Stimulated activated CD8-positive, alpha-beta memory T cell treated with anti-CD3 and anti-CD28 coated beads, Interleukin-4, amount 100 ng/mL, for 48 hours (primary cell): ENCODE results near the gene ALKBH1.
"Not testable (repeated sequence)": the region's sequence is repeated elsewhere in the genome, so short reads cannot be mapped to it uniquely, and the experiment has no call there.

Experiments
- DNase-seq: peaks from one replicate; pipeline ENCODE4 v3.0.0-alpha.2; 2020

Gene ALKBH1, protein sequence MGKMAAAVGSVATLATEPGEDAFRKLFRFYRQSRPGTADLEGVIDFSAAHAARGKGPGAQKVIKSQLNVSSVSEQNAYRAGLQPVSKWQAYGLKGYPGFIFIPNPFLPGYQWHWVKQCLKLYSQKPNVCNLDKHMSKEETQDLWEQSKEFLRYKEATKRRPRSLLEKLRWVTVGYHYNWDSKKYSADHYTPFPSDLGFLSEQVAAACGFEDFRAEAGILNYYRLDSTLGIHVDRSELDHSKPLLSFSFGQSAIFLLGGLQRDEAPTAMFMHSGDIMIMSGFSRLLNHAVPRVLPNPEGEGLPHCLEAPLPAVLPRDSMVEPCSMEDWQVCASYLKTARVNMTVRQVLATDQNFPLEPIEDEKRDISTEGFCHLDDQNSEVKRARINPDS

DNA sequence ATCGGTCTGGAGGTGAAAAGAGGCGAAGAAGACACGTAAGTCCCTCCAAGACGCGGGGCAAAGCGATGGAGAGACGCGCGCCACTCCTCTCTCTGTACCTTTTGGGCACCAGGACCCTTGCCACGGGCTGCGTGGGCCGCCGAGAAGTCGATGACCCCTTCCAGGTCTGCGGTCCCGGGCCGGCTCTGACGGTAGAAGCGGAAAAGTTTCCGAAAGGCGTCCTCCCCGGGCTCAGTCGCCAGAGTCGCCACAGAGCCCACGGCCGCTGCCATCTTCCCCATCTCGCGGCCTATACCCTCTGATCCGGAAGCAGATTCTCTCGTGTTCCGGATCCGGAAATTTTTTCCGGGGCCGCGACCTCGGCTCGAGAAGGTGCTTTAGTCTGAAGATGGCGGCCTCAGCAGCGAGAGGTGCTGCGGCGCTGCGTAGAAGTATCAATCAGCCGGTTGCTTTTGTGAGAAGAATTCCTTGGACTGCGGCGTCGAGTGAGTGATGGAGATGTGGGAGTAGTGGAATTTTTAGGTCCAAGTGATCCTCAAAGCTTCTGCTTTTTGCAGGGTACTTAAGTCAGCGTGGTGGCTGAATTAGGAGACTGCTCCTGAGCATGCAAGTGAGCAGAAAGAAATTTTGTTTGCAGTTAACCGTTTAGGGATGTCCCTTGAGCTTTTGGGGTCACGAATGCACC lies at the start of gene ALKBH1, which contains the start of gene SLIRP:
Gene ALKBH1 (minus strand): TSS at position 300 of the 685 bp plus-strand sequence. CDS start 19 bp downstream, at position 281.
Gene SLIRP (plus strand): TSS at position 380 of the 685 bp plus-strand sequence. CDS start 9 bp downstream, at position 389.
- peak; percentile 89 for DNase-seq

DNA sequence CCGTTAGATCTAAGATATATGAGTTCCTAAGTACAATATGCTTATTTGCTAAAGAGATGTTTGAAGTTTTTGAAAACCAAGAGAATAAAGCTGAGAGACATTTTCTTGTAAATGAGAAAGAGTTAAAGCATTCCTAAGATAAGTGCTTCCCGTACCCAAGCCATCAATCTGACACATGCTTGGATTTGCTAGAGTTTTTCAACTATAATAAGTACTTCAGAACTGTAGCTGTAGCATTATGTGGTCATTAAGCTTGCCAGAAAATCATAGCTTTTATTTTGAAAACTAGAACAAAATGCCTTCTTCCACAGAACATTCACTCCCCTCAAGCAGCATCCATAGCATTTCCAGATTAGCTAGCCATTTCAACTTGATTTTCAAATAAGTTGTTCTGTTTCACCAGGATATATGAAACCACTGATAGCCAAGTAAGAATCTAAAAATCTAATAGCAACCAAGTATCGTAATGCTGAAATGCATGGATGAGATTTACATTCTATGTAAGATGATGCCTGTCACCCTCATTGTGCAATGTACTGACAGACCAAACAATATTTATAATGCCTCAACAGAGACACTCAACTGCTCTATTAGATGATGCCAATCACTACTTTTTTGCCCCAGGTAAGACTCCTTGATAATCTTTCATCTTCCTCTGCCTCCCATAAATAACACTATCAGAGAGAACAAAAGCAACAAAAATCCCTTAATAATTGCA lies 45.1 kb upstream of the ALKBH1 start:
- no peak for DNase-seq

DNA sequence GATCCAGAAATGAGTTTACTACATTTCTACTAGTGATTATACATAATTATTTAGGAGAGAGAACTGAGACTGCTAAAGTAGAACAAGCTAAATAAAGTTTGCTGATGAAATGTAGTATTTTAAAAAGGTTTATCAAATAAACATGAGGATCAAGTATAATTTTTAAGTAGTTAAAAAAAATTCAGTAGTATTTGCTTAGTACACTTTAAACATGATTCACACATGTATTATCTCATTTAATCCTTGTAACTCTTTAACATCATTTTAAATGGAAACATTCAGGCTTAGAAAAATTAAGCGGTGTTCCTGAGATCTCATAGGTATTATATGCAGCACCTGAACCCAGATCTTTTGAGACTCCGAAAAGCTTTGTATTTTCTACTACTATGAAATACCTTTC lies 44.4 kb upstream of the ALKBH1 start:
- no peak for DNase-seq

DNA sequence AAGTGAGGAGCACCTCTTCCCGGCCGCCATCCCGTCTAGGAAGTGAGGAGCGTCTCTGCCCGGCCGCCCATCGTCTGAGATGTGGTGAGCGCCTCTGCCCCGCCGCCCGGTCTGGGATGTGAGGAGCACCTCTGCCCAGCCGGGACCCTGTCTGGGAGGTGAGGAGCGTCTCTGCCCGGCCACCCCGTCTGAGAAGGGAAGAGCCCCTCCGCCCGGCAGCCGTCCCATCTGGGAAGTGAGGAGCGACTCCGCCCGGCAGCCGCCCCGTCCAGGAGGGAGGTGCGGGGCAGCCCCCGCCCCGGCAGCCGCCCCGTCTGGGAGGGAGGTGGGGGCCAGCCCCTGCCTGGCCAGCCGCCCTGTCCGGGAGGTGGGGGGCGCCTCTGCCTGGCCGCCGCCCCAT lies 39.6 kb upstream of the ALKBH1 start:
- DNase-seq, result not testable (repeated sequence)

DNA sequence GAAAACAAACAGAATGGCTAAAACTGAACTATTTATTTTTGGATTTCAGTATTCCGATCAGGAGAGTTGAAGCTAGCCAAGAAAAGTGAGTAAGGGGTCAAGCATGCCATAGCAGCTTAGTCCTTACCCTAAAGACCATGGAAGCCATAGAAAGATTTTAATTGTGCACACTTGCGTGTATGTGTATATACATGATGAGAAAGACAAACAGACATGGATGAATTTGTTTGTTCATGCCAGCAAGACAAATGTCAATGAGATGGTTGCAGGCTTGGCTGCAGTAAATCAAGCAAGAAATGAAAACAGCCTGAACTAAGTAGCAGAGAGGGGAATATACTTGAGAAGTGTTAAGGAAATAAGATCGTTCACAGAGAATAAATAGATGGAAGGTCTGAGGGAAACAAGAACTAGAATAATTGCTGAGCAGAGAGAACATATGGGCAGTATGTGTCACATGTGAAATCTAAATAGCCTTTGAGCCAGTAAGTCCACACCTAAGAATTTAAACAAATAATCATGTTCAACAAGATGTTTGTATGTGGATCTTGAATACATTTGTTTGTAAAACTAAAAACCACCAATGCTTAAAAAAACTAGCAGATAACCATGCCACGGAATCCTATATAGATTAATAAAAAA lies 38.4 kb upstream of the ALKBH1 start:
- no peak for DNase-seq

DNA sequence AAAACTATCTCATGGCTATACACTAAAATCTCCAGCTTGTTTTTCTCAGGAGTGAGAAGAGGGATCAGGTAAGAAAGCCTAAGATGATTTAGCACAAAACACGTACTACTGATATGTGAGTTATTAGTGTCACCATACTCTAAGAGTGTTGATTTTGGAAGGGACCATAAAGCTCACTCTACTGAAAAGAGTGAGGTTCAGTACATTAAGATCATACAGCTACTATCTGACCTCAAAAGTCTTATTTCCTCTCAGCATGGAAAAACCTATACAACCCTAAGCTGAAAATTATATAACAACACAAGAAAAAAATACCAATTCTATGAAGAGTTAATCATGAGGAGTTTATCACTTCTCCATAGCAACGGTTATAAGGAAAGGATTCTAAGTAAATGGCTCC lies 33.6 kb upstream of the ALKBH1 start:
- no peak for DNase-seq

DNA sequence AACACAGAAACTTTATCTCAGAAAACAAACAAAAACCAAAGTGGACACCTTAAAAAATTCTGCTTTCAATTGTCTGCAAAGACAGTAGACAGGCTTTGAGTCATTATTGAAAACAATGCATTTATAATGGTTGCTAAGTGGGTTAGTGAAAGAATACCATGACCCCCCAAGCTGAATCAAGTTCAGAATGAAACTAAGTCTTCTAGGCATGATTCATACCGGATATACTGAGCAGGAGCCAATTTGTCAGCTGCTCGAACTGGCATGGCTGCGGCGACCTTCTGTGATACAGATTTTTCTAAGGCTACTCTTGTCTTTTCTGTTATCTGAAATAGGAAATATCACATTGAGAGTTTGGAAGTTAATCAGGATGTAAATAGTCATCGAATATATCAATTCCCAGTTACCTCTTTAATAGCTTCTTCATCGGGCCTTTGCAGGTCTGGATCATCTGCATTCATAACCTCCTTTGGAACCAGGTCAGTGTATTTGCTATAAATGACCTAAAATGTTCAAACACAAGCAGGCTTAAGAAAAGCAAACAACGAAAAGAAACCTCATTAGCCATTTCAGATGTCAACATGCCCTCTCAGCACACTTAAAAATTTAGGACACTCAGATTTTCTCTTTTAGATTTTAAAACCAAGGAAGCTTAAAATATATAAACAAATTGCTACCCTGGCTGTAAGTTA lies 30.9 kb upstream of the ALKBH1 start:
- peak; percentile 52 for DNase-seq

DNA sequence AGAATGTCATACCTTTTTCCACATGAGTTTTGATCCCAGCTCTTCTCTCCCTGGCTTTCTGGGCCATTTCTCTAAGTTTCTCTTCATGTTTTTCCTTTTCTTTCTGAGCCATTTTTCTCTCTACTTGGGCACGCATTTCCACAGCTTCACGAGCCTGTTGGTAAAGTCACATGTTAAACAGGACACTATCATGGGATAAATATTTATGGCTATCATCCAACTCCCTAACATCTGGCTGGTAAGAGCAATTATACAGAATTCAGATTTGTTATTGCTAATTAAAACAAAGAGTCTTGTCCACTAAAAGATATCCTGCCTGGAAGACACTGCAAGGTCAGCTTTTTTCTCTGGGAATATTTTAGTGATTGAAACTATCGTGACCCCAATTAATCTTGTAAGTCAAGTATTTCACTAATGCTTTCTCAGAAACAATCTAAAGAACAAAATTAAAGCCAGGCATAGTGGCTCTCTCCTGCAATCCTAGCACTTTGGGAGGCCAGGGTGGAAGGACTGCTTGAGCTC lies 23.2 kb upstream of the ALKBH1 start:
- DNase-seq, result no peak

DNA sequence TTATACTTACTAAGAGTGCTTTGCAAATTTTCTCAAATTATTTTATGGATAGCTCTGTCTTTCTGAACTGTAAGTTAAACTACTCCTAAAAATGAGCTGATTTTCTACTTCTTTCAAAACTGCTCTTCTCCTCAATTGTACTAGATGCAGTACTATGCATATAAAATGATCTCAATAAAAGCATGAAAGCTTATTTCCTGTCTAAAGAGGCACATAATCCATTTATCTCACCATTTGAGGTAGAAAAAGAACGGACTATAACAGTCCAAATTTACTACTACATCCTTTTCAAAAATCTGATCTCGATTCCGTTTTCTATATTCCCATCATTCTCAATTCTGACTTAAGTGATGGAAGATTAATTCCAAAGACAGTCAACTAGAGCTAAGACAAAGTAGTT lies 14.5 kb upstream of the ALKBH1 start:
- no peak for DNase-seq

DNA sequence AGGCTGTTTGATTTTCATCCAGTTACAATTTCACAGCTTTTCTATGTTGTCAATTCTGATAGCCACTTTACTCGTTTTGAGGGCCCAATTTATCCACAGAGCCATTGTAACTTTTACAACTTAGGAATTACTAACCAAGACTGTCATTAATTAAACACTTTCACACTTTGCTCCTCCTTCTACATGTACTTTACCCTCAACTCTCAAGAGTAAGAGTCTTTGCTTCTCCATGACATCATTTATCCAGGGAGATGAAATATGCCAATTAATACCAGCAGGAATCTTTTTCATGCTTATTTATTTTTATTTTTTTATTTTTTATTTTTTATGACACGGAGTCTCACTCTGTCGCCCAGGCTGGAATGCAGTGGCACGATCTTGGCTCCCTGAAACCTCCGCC lies 13.6 kb upstream of the ALKBH1 start:
- no peak for DNase-seq

DNA sequence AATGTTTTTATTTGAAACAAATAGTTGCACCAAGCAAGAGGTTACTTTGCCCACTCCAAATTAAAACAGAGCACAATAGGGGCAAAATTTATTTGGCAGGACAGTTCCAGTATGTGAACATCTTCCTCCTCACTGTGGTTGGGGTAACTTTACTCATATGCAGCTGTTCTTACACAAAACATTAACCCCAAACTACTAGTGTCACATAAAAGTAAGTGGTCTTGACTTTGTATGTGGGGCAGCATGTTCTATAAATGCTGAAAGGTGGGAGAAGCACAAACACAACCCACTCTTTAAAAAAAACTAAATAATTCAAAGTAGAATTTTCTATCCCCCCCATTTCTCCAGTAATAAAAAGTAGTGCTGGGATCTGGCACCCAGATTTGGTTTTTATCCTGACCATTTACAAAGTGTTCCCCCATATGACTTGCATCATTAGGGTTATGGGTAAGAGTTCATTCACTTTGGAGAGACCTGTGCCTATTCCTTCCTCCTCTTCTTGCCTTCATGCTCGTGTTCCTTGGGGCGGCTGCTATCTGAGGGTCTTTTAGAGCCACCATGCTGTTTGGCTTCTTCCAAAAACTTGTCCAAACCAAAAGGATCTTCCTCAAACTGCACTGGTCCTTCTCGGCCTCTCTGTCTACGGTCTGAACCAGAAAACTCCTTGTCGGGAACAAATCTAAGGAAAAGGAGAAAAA lies 9.9 kb upstream of the ALKBH1 start:
- DNase-seq, result no peak

DNA sequence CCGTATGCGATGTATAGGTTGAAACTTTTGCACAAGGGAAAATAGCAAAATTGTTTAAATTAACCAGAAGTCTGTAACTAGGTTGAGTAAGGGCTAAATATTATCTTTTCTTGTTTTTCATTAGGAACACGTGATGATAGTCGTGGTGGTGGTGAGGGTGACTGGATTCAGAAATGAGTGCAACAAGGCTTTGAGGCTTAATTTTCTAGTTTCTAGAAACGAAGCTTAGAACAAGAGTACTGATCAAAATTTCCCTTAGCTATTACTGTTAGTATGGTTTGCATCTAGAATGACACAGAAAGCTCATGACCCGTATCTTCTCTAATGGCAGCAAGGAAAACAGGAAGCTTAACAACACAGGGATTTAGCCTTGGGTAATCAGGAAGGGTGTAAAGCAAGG lies 7.1 kb upstream of the ALKBH1 start:
- DNase-seq, result no peak

DNA sequence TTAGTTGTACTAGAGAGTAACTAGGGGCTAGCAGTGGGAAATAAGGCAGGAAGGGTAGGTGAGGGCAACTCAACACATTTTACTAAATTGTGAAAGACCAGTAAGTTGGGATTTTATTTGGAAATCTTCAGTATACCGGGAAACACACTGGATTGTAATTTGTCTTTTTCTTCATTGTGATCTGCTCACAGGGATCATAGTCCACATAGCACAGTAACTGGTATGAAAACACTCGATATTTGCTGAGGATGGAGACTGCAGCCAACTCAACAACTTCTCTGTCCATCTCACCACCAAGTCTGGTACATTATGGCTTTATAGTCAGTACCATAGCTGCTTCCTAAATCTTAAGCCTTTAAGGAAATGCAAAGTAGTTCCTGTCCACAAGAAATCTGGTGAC lies 2.5 kb upstream of the ALKBH1 start:
- DNase-seq, result no peak

DNA sequence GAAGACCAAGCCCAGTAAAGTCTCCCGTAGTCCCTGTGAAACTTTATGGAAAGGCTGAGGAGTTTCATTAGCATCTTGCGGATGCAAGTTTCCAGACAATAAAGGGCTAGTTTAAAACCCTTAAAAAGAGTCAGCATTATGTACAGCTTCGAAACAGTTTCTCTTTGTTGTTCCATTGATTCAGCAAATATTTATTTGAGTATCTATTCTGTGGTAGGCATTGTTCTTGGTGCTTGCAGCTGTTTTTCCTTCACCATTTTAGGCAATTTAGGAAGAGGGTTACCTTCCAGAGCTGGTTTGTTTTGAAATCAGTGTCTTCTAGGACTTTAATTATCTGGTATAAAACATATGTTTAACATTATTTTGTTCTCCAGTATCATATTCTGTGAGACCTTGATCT lies 1.6 kb upstream of the ALKBH1 start:
- no peak for DNase-seq

DNA sequence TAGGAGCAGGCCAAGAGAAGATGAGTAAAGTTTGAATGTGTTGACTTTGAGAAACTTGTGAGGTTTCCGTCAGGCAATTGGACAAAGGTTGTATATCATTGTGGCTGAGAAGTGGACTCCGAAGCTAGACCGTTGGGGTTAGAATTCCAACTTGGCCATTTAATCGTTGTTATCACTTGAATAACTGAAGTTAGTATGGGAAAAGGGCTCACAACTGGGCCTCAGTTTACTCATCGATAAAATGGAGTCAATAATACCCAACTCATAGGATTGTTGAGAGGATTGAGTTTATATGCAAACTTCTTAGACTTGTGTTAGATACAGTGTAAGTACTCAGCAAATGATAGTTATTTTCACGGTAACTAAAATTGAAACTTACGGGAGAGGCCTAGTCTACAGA lies 926 bp upstream of the ALKBH1 start:
- DNase-seq, result no peak

DNA sequence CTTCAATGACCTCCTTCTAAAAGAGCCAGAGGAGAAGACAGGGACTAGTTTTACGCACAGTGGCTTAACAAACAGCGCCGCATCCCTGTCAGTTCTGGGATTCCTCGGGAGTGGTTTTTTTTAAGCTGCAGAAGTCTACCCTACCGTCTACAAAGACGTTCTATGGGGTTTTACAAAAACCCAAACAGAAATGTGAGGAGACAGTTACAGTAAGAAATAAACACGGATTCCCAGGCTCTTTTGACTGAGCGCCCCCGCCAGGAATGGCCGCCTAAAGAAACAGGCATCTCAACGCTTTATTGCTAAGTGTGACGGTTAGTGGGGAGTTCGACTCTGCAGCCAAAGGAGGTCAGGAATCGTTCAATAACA lies 484 bp downstream of the ALKBH1 start:
- no peak for DNase-seq

DNA sequence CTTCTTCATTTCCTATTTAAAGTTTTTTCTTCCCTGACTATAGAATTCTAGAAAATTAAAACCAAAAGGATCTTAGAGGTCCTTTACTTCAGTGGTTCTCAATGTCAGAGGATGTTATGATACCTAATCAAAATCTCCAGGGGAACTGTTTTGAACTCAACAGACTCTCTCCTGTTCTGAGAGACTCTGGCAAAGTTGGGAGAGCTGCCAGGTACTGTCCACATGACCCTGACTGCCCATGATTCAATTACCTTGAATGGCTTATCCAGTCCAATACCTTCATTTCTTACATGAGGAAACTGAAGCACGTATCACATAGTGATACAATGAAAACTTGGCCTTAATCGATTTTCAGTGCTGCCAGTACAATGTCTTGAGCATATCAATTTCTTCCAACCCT lies 16.6 kb downstream of the ALKBH1 start:
- DNase-seq, result no peak

DNA sequence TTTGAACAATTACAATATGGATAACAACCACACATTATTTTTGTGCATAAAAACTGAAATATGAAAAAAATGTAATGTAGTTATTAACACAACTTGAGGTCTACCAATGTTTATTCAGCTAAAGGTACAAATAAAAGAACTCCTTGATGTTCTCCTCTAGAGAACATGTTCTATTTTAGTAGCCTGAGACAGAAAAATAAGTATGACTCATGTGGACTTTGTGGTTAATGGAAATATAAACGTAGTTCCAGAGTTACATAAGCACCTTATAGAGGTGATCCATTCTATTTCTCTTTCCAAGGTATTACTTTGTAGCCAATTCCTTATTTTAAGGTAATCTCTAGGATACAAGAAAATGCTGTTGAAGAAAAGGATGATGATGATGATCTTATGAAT lies 25.7 kb downstream of the ALKBH1 start:
- DNase-seq, result no peak

DNA sequence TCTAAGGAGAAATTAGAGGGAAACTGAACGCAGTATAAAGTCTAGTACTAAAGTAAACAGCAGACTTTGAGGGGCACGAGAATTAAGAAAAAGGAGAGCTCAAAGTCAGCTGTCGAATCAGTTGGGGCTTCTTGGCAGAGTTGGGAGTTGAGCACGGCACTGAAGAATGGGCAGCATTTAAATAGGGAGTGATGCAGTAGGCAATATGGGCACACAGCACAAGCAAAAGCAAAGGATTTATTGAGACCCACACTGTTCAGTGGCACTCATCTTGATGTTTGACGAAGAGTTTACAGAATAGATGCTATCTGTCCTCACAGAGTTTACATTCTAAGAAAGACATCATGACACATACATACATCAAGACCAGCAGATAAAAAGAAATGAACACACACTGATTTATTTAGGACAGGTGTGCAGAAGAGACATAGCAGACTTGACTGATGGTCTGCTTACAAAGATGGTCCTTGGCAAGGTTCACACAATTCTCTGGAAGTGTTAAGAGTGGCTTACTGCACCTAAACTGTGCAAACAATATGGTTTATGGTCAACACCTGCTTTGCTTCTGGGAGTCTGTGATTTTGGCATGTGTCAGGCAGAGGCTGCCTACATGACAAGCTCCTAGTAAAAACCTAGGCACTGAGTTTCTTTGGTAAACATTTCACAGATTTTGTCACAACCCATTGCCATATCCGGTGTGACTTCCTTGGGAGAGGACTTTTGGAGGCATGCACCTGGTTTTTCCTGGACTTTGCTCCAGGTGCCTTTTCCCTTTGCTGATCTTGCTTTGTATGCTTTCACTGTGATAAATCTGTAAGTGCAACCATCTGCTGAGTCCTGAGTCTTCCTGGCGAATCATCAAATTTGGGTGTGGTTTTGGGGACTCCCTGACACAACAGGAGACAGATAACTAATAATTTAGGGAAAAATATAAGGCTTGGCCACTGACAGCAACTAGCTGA lies 26.3 kb downstream of the ALKBH1 start:
- DNase-seq, result no peak

DNA sequence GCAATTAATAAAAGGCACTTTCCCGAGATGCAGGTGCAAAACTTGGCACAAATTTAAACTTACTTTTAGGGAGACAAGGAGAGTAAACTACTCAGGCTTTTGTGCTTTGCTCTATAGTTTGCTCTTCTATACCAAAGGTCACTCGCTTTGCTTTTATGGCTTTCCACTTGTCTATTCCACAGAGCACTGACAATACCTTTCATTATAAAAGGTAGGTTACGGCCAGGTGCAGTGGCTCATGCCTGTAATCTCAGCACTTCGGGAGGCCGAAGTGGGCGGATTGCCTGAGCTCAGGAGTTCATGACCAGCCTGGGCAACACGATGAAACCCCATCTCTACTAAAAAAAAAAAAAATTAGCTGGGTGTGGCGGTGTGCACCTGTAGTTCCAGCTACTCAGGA lies 32.9 kb downstream of the ALKBH1 start:
- DNase-seq, result no peak

DNA sequence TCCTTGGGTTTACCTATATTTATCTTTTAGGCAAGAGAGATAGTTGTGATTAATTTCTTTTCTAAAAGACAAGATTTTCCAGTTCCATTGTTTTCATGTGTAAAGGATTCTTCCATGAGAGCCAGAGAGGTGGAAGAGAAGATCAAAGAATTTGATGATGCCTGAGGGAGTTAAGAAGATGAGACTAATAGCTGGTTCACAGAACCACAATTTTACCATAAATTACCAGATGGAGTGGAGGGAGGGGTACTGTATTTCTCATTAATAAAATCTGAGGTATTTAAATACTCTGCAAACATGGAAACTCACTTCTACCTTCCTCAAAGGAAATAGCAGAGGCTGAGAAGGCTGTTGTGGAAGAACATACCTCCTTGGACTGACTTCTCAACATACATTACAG lies 34.6 kb downstream of the ALKBH1 start:
- DNase-seq, result no peak
